ENCODE data around the gene AP5B1.

AP5B1 gene

GRCh38 chr11:65792456-65792855 lies 11.7 kb upstream of the AP5B1 start:
- Histone ChIP-seq H3K9ac (no peak overlapping the region), H3K4me3 (IDR thresholded peaks at IDR 0.05; ENCODE audit: insufficient read depth, low read depth, low read length) (no peak overlapping the region), H3K27ac (no peak overlapping the region), H3K4me2 (no peak overlapping the region), H2AFZ (ENCODE audit: low read depth) (no peak overlapping the region), H3K79me2 (ENCODE audit: insufficient read depth, low read depth) (no peaks in the 10 kb centered on the region), H4K20me1 (ENCODE audit: insufficient read depth) (no peaks in the 10 kb centered on the region), H3K4me1 (ENCODE audit: low read depth, poor library complexity, severe bottlenecking) (no peaks in the 10 kb centered on the region), H3K27me3 (ENCODE audit: insufficient read depth, low read depth) (peaks cover 24% of the 10 kb centered on the region), H3K36me3 (ENCODE audit: insufficient read depth) (no peaks in the 10 kb centered on the region)
- no peak for TF ChIP-seq CTCF (conservative IDR thresholded peaks at IDR 0.05; ENCODE audit: low read depth, low read length)

- Histone ChIP-seq H3K4me1 (ENCODE audit: low read depth, poor library complexity, severe bottlenecking) (no peaks in the 10 kb centered on the region), H2AFZ (ENCODE audit: low read depth) (no peak overlapping the region), H3K27me3 (ENCODE audit: insufficient read depth, low read depth) (peaks cover 24% of the 10 kb centered on the region), H3K36me3 (ENCODE audit: insufficient read depth) (no peaks in the 10 kb centered on the region), H3K27ac (no peak overlapping the region), H3K4me3 (IDR thresholded peaks at IDR 0.05; ENCODE audit: insufficient read depth, low read depth, low read length) (no peak overlapping the region), H3K79me2 (ENCODE audit: insufficient read depth, low read depth) (no peaks in the 10 kb centered on the region), H3K9ac (no peak overlapping the region), H4K20me1 (ENCODE audit: insufficient read depth) (no peaks in the 10 kb centered on the region), H3K4me2 (no peak overlapping the region)
- no peak for TF ChIP-seq CTCF (conservative IDR thresholded peaks at IDR 0.05; ENCODE audit: low read depth, low read length)
Measured at GRCh38 chr11:65791719-65792213, 11.0 kb upstream of the AP5B1 start.

- Histone ChIP-seq H3K9ac (no peak overlapping the region), H3K4me2 (no peak overlapping the region), H3K4me1 (ENCODE audit: low read depth, poor library complexity, severe bottlenecking) (no peaks in the 10 kb centered on the region), H2AFZ (ENCODE audit: low read depth) (no peak overlapping the region), H3K36me3 (ENCODE audit: insufficient read depth) (no peaks in the 10 kb centered on the region), H3K79me2 (ENCODE audit: insufficient read depth, low read depth) (no peaks in the 10 kb centered on the region), H4K20me1 (ENCODE audit: insufficient read depth) (no peaks in the 10 kb centered on the region), H3K27me3 (ENCODE audit: insufficient read depth, low read depth) (peaks cover 20% of the 10 kb centered on the region), H3K4me3 (IDR thresholded peaks at IDR 0.05; ENCODE audit: insufficient read depth, low read depth, low read length) (no peak overlapping the region), H3K27ac (no peak overlapping the region)
- TF ChIP-seq CTCF (conservative IDR thresholded peaks at IDR 0.05; ENCODE audit: low read depth, low read length), result no peak
Measured at GRCh38 chr11:65790902-65791650, 10.3 kb upstream of the AP5B1 start.

GRCh38 chr11:65790104-65790901 lies 9.5 kb upstream of the AP5B1 start:
- H3K79me2 ChIP-seq (ENCODE audit: insufficient read depth, low read depth), result no peaks in the 10 kb centered on the region
- no peaks in the 10 kb centered on the region for H3K36me3 ChIP-seq (ENCODE audit: insufficient read depth)
- TF ChIP-seq CTCF (conservative IDR thresholded peaks at IDR 0.05; ENCODE audit: low read depth, low read length), result no peak
- H3K9ac ChIP-seq, result no peak overlapping the region
- no peak overlapping the region for H3K4me3 ChIP-seq (IDR thresholded peaks at IDR 0.05; ENCODE audit: insufficient read depth, low read depth, low read length)
- no peak overlapping the region for H3K4me2 ChIP-seq
- H4K20me1 ChIP-seq (ENCODE audit: insufficient read depth), result no peaks in the 10 kb centered on the region
- H3K27me3 ChIP-seq (ENCODE audit: insufficient read depth, low read depth), result peaks cover 19% of the 10 kb centered on the region
- no peak overlapping the region for H3K27ac ChIP-seq
- no peak overlapping the region for H2AFZ ChIP-seq (ENCODE audit: low read depth)
- no peaks in the 10 kb centered on the region for H3K4me1 ChIP-seq (ENCODE audit: low read depth, poor library complexity, severe bottlenecking)

Data from KMS-11 (cell line).